COLO668 (cell line): ENCODE measurements around the gene GNAL.

ENCODE experiments used
- DNase-seq: peaks from one replicate; lab custom pipeline; 2025; ENCODE audit not compliant: unreplicated experiment; lab: John Stamatoyannopoulos, UW

The GNAL gene

GRCh38 chr18:11719621-11720020, 30.6 kb downstream of the GNAL start:
- DNase-seq, result no peak

- no peak for DNase-seq
These were observed 32.7 kb downstream of the GNAL start for GRCh38 chr18:11721720-11722119.

GRCh38 chr18:11724781-11725180, 35.7 kb downstream of the GNAL start:
- DNase-seq, result no peak

- no peak for DNase-seq
These were observed 37.5 kb downstream of the GNAL start for GRCh38 chr18:11726556-11726955.

- DNase-seq, result no peak
These were observed 39.2 kb downstream of the GNAL start for GRCh38 chr18:11728249-11728648.

GRCh38 chr18:11729556-11729955, 40.5 kb downstream of the GNAL start:
- no peak for DNase-seq

- peak; percentile 83 for DNase-seq
These were observed 44.0 kb downstream of the GNAL start for GRCh38 chr18:11733031-11733430.

- DNase-seq, result no peak
These were observed 47.6 kb downstream of the GNAL start for GRCh38 chr18:11736656-11737055.

GRCh38 chr18:11739893-11740292, 50.8 kb downstream of the GNAL start:
- no peak for DNase-seq

- no peak for DNase-seq
These were observed 51.4 kb downstream of the GNAL start for GRCh38 chr18:11740461-11740860.

- no peak for DNase-seq
These were observed 52.6 kb downstream of the GNAL start for GRCh38 chr18:11741505-11742145.

GRCh38 chr18:11745521-11745920, 56.5 kb downstream of the GNAL start:
- DNase-seq, result no peak

- no peak for DNase-seq
These were observed 58.2 kb downstream of the GNAL start for GRCh38 chr18:11747286-11747685.

- peak; percentile 46 for DNase-seq
These were observed 58.7 kb downstream of the GNAL start for GRCh38 chr18:11747731-11748130.

- no peak for DNase-seq
These were observed 60.2 kb downstream of the GNAL start for GRCh38 chr18:11749305-11749704.

- DNase-seq, result no peak
These were observed 61.1 kb downstream of the GNAL start for GRCh38 chr18:11750171-11750570.

GRCh38 chr18:11750581-11751310, 61.7 kb downstream of the GNAL start:
- DNase-seq, result no peak

- DNase-seq, result no peak
These were observed 62.5 kb downstream of the GNAL start for GRCh38 chr18:11751341-11752115.

GRCh38 chr18:11752116-11752911, 63.2 kb downstream of the GNAL start:
- DNase-seq, result peak; percentile 38

- DNase-seq, result no peak
These were observed 65.9 kb downstream of the GNAL start for GRCh38 chr18:11754979-11755378.

- DNase-seq, result no peak
These were observed 68.1 kb downstream of the GNAL start for GRCh38 chr18:11757084-11757590.
